ENCODE results near the gene CRB2.

CRB2 gene

DNA sequence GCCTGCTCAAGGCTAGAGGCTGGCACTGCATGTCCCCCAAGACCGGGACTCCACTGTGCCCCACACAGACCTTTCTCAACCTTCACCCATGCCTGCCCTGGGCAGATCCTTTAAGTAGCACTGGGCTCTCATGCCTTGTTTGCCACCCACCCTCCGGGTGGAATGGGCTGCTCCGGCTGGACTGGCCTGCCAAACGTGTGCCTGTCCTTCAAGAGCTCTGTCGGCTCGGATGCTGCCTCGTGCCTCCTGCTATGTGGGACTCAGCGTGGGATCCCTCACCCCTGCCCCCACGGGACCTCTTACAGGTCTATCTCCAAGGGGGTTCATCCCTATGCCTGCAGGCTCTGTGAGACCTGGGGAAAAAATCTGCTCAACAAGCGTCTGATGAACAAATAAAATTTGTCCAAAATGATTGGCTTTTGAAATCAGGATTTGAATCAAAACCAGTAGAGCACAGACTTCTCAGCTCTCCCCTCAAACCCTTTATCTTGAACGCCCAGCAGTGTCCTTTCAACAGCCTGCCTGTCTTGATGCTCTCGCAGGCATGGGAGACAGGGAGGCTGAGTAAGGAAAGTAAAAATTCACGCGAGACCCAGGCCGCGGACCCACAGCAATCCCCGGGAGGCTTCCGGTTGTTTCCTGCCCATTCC, 56.3 kb downstream of the CRB2 start:
- no peak for DNase-seq (ENCODE audit: low read depth, low spot score)
- H3K4me3 ChIP-seq (ENCODE audit: low read length) = no peak overlapping the region

DNA sequence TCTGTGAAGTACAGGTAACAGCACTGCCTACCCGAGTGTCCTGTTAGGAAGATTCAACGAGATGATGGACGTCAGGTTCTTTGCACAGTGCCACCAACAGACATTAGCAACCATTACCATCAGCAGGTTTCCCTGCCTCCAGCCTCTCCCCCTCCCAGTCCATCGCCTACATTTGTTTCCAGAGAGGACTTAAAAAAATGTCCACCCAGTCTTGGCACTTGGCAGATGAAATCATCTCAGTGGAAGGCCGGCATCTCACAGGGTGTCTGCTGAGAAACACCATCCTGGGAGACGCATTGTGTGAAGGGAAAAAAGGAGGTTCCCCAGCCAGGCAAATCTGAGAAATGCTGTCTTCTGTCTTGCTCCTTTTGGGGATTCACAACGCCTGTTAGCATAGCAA, 58.2 kb downstream of the CRB2 start:
- no peak overlapping the region for H3K4me3 ChIP-seq (ENCODE audit: low read length)
- DNase-seq (ENCODE audit: low read depth, low spot score) = no peak

DNA sequence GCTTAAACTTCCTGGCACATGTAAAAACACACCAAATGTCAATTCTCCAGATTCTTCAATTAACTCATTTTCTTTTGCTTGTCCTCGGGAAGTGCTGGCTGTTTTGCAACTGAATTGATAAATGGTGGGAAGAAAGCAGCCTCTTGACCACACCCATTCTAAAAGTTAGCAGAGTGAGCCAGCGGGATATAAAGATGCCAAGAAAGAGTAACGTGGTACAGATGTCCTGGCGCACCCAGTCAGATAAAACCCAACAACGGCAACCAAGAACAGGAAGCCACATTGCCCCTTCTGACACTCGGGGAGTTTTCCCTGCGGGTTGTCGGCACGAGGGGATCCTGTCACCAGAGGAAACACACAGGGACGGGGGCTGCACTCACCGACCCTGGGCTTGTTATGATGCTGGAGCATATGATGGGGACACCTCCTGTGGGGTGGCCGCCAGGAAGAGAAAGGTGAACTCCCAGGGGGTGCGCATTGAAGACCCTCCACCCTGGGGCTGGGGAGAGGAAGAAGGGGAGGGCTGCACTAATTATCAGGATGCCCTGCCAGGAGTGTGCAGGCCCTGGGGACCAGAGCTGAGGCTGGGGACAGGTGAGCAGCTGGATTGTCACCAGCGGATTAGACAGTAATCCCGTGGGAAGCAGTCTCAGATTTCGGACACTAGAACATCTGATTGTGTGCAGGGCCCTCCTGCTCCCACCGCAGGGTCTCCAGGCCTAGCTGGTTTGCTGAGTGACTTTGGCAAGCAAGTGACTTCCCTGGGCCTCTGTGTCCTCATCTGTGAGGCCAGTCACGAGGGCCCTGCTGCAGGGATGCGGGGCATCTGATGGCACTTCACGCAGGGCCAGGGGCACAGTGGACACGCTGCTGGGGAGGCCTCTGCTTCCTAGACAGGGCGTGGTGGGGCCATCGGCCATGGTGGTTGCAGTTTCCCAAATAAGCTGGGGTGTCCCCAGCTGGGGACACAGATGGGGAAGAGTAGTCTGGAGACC, 59.2 kb downstream of the CRB2 start:
- H3K4me3 ChIP-seq (ENCODE audit: low read length) = no peak overlapping the region
- DNase-seq (ENCODE audit: low read depth, low spot score) = no peak

DNA sequence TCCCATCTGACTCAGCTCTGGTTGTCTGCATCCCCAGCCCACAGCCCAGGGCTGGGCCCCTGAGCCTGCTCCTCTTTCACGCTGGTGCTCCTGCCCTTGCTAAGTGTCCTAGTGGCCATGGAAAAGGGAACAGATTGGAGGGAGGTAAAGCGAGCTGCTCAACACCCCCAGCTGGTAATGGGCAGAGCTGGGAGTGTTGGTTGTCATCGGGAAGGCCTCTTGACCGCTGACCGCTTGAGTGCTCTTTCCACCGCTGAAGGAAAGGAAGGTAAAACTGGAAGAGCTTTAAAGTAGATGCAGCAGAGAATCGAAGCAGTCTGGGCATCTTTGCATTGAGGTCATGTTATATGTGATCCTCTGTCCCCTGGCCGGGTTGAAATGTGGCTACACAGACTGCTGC, 60.2 kb downstream of the CRB2 start:
- no peak for DNase-seq (ENCODE audit: low read depth, low spot score)

DNA sequence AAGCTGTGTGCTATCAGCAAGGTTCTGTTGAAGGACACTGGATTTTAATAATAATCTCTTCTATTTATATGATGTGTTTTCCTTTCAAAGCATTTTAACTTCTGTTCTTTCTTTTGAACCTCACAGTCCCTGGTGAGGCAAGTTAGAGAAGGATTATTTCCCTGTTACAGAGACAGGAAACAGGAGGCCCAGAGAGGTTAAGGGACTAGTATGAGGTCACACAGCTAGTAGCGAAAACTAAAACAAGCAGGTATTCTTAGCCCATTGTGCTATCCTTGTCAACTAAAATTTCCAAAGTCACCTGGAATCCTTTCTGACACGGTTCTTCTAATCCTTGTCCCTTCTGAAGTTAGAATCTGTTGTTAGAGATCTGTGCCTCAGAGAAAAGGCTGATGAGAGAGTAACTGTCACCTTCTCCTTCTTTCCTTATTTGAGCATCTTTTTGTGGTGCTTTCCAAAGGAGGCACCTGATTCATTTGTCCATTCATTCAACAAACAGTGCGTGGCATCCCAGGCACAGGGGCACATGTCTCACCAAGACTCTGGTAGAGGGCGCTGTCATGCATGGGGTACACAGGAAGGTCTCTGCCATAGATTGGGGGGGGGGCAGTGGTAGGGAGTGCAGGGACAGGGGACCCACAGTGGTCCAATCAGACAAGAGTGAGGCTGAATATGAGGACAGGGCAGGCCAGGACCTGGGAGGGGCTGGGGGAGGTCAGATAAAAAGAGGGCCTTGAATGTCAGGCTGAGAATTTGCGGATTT, 61.5 kb downstream of the CRB2 start:
- no peak overlapping the region for H3K4me3 ChIP-seq (ENCODE audit: low read length)
- DNase-seq (ENCODE audit: low read depth, low spot score) = no peak

More for the DNA sequence above, 60.2 kb downstream of the CRB2 start:
- H3K4me3 ChIP-seq (ENCODE audit: low read length) = no peak overlapping the region

DNA sequence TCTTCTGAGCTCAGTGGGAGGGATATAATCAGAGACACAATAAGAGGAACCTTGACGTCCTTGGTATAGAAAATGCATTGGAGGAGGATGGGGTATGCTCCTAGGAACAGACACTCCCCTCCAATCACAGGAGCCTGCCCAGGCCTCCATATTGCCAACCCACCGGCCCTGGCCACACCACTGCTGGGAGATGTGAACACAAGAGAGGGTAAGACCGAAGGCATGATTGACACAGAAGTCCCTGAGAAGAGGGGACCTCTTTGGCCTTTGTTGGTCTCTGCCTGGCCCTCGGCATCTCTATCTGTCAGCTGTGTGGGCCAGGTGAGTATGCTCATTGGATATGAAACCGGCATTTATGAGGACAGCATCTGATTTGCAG, 62.0 kb downstream of the CRB2 start:
- no peak for DNase-seq (ENCODE audit: low read depth, low spot score)
- H3K4me3 ChIP-seq (ENCODE audit: low read length) = no peak overlapping the region

DNA sequence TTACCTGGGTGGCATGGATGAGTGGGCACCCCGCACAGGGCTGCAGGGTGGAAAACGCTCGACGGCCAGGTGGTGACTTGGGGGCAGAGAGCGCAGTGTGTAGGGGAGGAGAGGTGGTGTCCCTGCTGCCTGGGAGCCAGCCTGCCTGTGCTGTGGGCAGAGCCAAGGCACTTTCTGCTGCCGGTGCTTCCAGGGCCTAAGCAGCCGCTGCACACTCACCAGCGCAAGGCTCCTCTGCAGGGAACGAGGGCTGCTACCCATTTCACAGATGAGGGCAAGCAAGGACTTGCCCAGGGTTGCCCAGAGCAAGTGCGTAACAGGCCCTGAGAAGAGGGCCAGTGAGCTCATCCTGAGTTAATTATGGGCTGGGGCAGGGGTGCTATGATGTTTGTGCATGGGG, 62.5 kb downstream of the CRB2 start:
- H3K4me3 ChIP-seq (ENCODE audit: low read length) = no peak overlapping the region
- no peak for DNase-seq (ENCODE audit: low read depth, low spot score)

DNA sequence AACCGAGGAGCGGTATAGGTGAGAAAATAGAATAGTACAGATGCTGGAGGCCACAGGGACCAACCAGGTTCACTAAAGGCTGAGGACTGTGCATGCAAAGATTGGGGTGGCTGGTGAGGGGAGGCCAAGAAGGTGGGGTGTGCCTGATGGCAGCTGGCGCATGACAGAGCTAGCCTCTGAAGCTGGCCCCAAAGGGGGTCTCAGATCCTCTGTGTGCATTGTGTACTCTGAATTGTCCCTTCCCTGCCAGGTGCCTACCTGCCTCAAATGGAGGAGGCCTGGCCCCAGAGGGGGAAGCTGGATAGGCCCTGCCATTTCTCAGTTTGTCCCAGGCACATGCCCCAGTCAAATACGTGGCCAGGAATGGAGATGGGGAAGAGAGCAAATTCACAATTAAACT, 63.1 kb downstream of the CRB2 start:
- no peak overlapping the region for H3K4me3 ChIP-seq (ENCODE audit: low read length)
- no peak for DNase-seq (ENCODE audit: low read depth, low spot score)

DNA sequence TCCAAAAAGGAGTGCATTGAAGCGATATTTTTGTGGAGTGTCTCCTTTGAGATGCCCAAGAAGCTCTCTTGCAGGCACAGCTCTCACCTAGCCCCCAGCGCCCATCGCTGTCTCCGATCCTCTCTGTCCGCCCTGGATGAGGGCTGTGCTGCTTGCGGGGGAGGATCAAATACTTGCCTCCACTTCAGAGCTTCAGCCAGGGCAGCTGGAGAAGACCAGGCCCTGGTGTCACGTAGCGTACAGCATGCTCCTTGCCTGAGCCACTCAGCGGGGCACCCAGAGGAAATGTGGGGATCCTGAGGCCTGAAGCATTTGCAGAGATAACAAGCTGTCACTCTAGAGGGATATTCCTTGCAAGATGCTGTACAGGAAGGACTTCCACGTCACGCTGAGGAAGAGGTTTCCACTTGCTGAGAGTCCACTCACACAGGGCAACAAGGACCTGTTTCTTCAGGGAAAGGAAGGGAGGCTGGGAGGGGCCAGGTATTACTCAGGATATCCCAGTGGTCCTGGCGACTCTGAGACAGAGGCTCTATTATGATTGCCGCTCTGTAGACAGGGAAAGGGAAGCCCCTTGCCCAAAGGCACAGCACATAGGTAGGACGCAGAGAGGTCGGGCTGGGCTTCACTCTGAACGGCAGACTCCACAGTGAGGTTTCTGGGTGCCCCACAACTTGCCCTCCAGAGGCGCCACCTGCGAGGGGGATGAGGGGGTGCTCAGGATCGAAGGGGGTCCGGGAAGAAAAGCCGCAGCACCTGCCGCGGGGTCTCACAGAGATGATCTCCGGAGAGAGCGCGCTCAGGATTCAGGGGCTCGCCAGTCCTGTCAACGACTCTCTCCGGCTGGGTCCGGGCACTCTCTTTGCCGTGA, 64.0 kb downstream of the CRB2 start:
- DNase-seq (ENCODE audit: low read depth, low spot score) = no peak
- H3K4me3 ChIP-seq (ENCODE audit: low read length) = no peak overlapping the region

DNA sequence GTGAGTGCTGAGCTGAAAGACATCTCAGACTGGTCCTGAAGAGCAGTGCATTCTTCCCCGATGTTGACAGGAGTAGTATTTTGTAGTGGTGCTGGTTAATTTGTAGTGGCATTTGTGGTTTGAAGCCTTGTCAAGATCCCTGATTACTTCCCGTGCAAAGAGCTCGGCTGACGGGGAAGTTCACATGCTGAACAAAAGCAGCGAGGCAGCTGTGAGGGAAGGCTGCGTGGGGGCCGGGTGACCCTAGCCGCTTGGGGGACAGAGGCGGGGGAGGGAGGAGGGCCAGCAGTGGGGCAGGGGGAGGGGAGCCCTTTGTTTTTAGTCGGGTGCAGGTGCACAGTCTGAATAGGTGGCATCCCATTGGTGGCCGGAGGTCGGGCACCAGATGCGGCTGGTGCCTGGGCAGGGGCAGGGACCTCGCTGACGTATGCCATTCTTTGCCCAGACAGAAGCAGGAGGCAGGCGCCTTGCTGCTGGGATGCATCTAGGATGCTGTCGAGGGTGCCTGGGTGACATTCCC, 64.7 kb downstream of the CRB2 start:
- DNase-seq (ENCODE audit: low read depth, low spot score) = peak; percentile 34
- H3K4me3 ChIP-seq (ENCODE audit: low read length) = no peak overlapping the region

DNA sequence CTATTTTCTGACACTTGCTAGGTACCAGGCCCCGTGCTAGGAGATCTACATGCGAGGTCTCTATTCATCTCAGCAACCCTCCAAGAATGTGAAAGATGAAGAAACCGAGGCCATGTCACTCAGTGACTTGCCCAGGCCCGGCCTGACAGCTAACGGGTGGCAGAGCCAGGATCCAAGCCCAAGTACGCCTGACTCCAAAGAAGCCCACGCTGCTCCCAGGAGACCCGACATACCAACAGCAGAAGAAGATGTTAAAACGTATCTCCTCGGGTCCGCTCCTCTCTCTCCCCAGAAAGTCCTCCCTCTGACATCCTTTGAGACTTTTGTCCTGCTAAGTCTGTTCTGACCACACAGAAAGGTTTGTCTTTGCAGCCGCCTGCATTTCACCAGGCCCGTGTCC, 65.2 kb downstream of the CRB2 start:
- H3K4me3 ChIP-seq (ENCODE audit: low read length) = no peak overlapping the region
- DNase-seq (ENCODE audit: low read depth, low spot score) = no peak

DNA sequence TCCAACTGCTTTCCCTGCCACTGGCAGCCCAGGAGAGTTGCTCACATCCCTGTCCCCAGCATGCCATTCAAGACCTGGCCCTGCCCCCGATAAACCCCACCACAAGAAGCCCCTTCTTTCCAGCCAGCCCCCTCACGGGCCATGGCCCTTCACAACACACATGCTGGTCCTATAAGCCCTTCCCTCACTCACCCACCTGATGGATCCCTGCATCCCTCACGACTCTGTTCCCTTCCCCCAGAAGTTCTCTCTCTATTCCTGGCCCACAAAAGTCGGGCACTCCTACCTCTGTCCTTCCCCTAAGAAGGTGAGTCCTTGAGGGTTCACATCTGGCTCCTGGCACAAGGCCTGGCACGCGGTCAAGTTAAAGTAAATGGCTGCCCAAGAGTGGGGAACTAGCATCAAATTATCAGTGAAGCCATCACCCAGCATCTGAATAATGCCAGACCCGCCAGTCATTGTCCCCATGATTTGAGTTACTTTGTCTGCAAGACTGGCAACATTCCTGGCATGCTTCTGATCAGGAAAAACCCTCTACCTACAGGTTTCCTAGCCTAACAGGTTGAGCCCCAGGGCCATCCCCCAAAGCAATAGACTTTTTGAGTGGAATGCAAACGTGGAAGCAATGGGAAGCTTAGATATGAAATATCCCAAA, 65.9 kb downstream of the CRB2 start:
- DNase-seq (ENCODE audit: low read depth, low spot score) = no peak
- no peak overlapping the region for H3K4me3 ChIP-seq (ENCODE audit: low read length)

DNA sequence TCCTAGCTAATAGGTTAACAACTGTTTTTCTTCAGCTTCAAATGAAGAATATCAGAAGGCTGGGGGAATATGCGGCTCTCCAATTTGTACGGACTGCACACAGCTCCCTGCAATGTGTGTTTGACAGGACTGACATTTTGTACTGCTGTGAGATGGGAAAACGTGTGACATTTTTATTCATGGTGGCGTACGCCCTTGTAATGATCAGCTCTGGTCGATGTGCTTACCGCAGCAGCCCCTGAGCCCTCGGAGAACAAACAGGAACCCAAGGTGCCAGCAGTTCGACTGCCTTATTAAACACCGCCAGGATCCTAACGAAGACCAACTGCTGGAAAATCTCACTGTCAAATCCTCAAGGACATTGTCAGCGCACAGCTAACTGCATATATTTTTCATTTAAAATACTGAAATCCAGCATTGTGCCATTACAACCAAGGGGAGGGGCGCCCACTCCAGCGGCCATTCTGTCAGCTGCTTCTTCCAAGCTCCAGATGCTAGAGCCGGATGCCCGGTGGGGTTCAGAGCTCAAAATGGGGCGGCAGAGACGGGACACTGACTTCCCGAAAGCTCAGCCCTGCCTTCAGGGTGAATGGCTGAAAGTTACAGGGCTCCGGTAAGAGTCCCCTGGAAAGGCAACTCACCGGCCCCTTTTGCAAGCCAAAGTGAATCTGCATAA, 66.8 kb downstream of the CRB2 start:
- no peak overlapping the region for H3K4me3 ChIP-seq (ENCODE audit: low read length)
- no peak for DNase-seq (ENCODE audit: low read depth, low spot score)

DNA sequence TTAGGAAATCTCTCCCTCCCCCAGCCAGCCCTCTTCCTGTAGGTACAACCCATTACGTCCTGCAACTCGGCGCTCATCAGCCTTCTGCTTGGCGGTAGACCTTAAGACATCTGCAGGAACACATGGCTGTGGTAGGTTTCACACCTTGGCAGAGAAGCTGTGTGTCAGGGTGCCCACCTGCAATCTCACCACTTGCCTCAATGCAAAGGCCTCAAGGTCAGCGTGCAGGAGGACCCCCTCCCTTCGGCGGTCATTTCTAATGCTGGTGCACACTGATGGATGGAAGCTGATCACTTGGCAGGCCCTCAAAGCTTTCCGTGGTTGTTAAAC, 67.3 kb downstream of the CRB2 start:
- no peak overlapping the region for H3K4me3 ChIP-seq (ENCODE audit: low read length)
- no peak for DNase-seq (ENCODE audit: low read depth, low spot score)

DNA sequence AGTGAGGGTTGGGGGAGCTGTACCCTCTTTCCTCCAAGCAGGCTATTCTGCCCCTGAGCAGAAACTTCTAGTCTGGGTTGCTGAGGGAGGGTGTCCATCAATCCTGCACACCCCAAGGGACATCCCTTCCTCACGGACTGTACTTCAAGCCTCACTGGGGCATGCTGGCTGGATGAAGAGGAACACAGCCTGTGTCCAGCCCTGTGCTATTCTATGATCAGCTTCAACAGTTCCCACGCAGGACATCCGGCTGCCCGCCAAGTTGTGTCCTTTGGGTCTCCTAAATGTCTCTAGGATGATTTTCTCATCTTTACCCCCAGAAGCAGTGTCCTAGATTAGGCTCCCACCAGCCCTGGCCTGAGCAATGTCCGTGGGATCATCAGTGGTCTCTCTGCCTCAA, 68.1 kb downstream of the CRB2 start:
- no peak for DNase-seq (ENCODE audit: low read depth, low spot score)
- no peak overlapping the region for H3K4me3 ChIP-seq (ENCODE audit: low read length)

DNA sequence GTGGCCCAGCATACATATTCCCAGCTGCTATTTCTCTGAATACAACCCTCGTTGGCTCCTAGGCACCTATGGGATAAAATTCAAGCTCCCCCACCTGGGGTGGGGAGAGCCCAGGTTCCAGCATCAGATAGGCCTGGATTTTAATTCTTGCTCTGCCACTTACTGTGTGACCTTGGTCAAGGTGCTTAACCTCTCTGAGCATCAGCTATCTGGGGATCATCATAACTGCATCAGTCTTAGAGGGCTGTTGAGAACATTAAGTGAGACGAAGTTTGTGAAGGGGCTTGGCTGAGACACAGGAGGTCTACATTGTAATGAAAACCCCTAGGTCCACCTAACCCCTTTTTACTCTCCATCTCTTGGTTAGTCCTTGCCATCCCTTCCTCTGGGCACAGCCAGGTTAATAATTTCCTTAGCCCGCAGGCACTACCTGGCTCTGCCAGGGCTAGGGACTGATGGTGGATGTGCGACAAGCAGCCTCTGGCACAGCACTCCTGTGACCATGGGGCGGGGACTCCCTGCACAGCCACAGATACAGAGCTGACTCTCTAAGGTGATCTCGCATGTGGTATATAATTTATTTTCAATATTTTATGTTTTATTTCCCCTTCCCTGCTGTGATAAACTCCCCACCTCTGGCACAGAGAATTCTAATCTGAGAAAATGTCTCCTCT, 68.7 kb downstream of the CRB2 start:
- no peak for DNase-seq (ENCODE audit: low read depth, low spot score)
- no peak overlapping the region for H3K4me3 ChIP-seq (ENCODE audit: low read length)

DNA sequence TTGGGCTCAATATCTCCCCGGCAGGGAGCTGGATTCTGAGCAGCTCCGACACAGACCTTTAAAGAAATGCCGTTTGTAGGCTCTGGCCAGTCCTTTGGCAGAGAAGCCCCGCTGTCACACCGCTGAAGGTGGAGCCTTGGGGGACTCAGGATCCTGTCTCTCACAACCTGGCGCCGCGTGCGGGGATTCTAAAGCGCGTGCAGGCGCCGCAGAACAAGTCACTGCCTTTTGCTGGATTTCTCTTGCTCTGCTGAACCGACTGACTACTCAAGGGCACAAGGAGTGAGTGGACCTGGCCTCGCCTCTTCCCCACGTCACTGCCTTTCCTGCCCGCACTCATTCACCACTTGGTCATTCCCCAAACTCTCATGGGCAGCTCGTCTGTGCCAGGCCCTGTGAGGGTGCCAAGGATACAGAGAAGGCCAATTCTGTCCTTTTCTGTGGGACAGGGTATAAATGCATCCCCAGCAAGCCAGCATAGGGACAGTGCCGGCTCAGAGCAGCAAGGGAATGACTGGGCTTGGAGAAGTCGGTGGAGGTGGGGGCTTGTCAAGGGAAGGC, 69.3 kb downstream of the CRB2 start:
- no peak overlapping the region for H3K4me3 ChIP-seq (ENCODE audit: low read length)
- no peak for DNase-seq (ENCODE audit: low read depth, low spot score)
